HepG2 (cell line): ENCODE data around the gene NSMCE1. TPM values are rescaled to one million over a fixed set of nuclear protein-coding genes. Genes with fewer than 3 reads are reported as not detected.

Experiments used
- CHCHD3 ChIP-seq: sonication (generic); formaldehyde crosslinking; IDR thresholded peaks from 2 replicates; pipeline ENCODE4 v1.8.0; 2022; ENCODE audit warnings: mild to moderate bottlenecking, missing genetic modification reagents, moderate library complexity
- HOXA7 ChIP-seq: sonication (generic); formaldehyde crosslinking; IDR thresholded peaks from 2 replicates; pipeline ENCODE4 v1.8.1; 2022; ENCODE audit warnings: mild to moderate bottlenecking, missing genetic modification reagents, moderate library complexity
- JUNB ChIP-seq: sonication (generic); formaldehyde crosslinking; IDR thresholded peaks from 2 replicates; pipeline ENCODE4 v1.8.0; 2022; ENCODE audit warnings: missing genetic modification reagents, mild to moderate bottlenecking, borderline replicate concordance
- MED1 ChIP-seq: sonication (generic); formaldehyde crosslinking; IDR thresholded peaks from 2 replicates; pipeline ENCODE4 v1.4.0; 2020; ENCODE audit warnings: missing genetic modification reagents
- SRY ChIP-seq: sonication (generic); formaldehyde crosslinking; IDR thresholded peaks from 2 replicates; pipeline ENCODE4 v1.8.0; 2022; ENCODE audit warnings: mild to moderate bottlenecking, missing genetic modification reagents
- TARDBP ChIP-seq: sonication (generic); formaldehyde crosslinking; IDR thresholded peaks from 2 replicates; pipeline ENCODE4 v1.8.0; 2022; ENCODE audit warnings: mild to moderate bottlenecking, missing genetic modification reagents
- TEAD3 ChIP-seq: optimal IDR thresholded peaks from 2 replicates; pipeline ENCODE3; 2016; ENCODE audit warnings: borderline replicate concordance
- ZHX2 ChIP-seq, 2 experiments: sonication (generic) in 1 of 2; formaldehyde crosslinking in 1 of 2; IDR thresholded peaks; 2 replicates each; pipeline versions ENCODE4 v1.6.1 to v1.9.0; 2014 to 2022; ENCODE audit warnings: antibody characterized with exemption in 1 of 2, borderline replicate concordance in 1 of 2, inconsistent platforms in 1 of 2, low read depth in 1 of 2, missing genetic modification reagents in 1 of 2
- ZNF292 ChIP-seq: sonication (generic); formaldehyde crosslinking; IDR thresholded peaks from 2 replicates; pipeline ENCODE4 v1.8.1; 2022; ENCODE audit warnings: mild to moderate bottlenecking, low read depth, missing genetic modification reagents, borderline replicate concordance
- ZNF362 ChIP-seq: sonication (generic); formaldehyde crosslinking; IDR thresholded peaks from 2 replicates; pipeline ENCODE4 v1.4.0; 2020; ENCODE audit warnings: missing genetic modification reagents, mild to moderate bottlenecking, borderline replicate concordance
- ZNF720 ChIP-seq: sonication (generic); formaldehyde crosslinking; IDR thresholded peaks from 2 replicates; pipeline ENCODE4 v1.4.0; 2020; ENCODE audit warnings: missing genetic modification reagents
- ZSCAN5A ChIP-seq: sonication (generic); formaldehyde crosslinking; IDR thresholded peaks from 2 replicates; pipeline ENCODE4 v1.8.0; 2022; ENCODE audit warnings: mild to moderate bottlenecking, missing genetic modification reagents, borderline replicate concordance
- polyA plus RNA-seq, 8 experiments: library from polyadenylated mRNA; depleted of rRNA in 3 of 8; stranded (reverse) in 7 of 8; unstranded in 1 of 8; fragments of >200 nt; fragmentation: Illumina TruSeq in 4 of 8; extraction: Trizol in 4 of 8; gene quantifications; 2 replicates each; pipeline versions ENCODE4 v1.2.1 to v1.2.3, GENCODE V29; 2011 to 2016; ENCODE audit warnings: low read depth in 4 of 8, missing spikeins in 1 of 8, mixed read lengths in 1 of 8; ENCODE audit not compliant: insufficient read depth in 1 of 8
- total RNA-seq, 5 experiments: library from RNA; depleted of rRNA; stranded (reverse); fragments of >200 nt; fragmentation: Illumina TruSeq; extraction: Trizol; gene quantifications; 2 replicates each; pipeline ENCODE4 v1.2.3, GENCODE V29; 2016; ENCODE audit warnings: low read depth in 1 of 5
- TF ChIP-seq, protein P1 (sequence below): sonication (generic); formaldehyde crosslinking; IDR thresholded peaks from 2 replicates; pipeline ENCODE4 v1.4.0; 2020; ENCODE audit warnings: missing genetic modification reagents
- TF ChIP-seq, protein P2 (sequence below): conservative IDR thresholded peaks from 2 replicates; pipeline ENCODE4 v1.6.1; 2018; ENCODE audit warnings: missing genetic modification reagents

The NSMCE1 gene
- total and polyA plus RNA-seq, 2 of the 13 experiments (the other 11 are each of a cell fraction or from before 2014, with no cell fraction given) = 42.7 to 52.9 TPM

DNA sequence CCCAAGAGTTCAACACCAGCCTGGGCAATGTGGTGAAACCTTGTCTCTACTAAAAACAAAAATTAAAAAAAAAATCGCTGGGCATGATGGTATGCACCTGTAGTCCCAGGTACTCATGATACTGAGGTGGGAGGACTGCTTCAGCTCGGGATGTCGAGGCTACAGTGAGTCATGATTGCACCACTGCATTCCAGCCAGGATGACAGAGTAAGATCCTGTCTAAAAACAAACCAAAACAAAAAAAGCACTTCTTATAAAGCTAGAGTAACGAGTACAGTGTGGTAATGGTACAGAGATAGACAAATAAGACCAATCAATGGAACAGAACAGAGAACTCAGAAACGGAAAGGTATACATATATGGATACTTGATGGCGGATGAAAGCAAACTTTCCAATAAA, 4.4 kb downstream of the NSMCE1 start (continued):
- TF ChIP-seq CHCHD3 (CRISPR knock-in tag) = no peak
- TF ChIP-seq, protein P1, sequence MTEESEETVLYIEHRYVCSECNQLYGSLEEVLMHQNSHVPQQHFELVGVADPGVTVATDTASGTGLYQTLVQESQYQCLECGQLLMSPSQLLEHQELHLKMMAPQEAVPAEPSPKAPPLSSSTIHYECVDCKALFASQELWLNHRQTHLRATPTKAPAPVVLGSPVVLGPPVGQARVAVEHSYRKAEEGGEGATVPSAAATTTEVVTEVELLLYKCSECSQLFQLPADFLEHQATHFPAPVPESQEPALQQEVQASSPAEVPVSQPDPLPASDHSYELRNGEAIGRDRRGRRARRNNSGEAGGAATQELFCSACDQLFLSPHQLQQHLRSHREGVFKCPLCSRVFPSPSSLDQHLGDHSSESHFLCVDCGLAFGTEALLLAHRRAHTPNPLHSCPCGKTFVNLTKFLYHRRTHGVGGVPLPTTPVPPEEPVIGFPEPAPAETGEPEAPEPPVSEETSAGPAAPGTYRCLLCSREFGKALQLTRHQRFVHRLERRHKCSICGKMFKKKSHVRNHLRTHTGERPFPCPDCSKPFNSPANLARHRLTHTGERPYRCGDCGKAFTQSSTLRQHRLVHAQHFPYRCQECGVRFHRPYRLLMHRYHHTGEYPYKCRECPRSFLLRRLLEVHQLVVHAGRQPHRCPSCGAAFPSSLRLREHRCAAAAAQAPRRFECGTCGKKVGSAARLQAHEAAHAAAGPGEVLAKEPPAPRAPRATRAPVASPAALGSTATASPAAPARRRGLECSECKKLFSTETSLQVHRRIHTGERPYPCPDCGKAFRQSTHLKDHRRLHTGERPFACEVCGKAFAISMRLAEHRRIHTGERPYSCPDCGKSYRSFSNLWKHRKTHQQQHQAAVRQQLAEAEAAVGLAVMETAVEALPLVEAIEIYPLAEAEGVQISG (CRISPR knock-in tag) = no peak
- TF ChIP-seq HOXA7 = no peak
- peak; percentile 74 for TF ChIP-seq JUNB
- TF ChIP-seq MED1 (CRISPR knock-in tag) = peak; percentile 73
- peak; percentile 99 for TF ChIP-seq TEAD3 (CRISPR knock-in tag)
- no peak for TF ChIP-seq SRY (CRISPR knock-in tag)
- TF ChIP-seq ZNF720 = no peak
- TF ChIP-seq ZHX2 (IDR thresholded peaks at IDR 0.05; ENCODE audit: low read depth) = no peak
- TF ChIP-seq ZHX2 (CRISPR knock-in tag; IDR thresholded peaks at IDR 0.05; ENCODE audit: borderline replicate concordance) = no peak
- TF ChIP-seq TARDBP (CRISPR knock-in tag) = no peak
- TF ChIP-seq, protein P2, sequence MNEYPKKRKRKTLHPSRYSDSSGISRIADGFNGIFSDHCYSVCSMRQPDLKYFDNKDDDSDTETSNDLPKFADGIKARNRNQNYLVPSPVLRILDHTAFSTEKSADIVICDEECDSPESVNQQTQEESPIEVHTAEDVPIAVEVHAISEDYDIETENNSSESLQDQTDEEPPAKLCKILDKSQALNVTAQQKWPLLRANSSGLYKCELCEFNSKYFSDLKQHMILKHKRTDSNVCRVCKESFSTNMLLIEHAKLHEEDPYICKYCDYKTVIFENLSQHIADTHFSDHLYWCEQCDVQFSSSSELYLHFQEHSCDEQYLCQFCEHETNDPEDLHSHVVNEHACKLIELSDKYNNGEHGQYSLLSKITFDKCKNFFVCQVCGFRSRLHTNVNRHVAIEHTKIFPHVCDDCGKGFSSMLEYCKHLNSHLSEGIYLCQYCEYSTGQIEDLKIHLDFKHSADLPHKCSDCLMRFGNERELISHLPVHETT (CRISPR knock-in tag) = no peak
- TF ChIP-seq ZNF292 (CRISPR knock-in tag) = 0 out of 2 replicates have a peak, but pooled peaks have one; percentile 20
- TF ChIP-seq ZSCAN5A (CRISPR knock-in tag) = no peak
- peak; percentile 49; the same call in 1 of the 2 replicates for TF ChIP-seq ZNF362 (CRISPR knock-in tag)
